Ishikawa (cell line): Measurements from ENCODE around the gene FANCE.

ENCODE experiments used
- CEBPB ChIP-seq: IDR thresholded peaks from 2 replicates; pipeline ENCODE4 v1.6.1; 2012
- CREB1 ChIP-seq: IDR thresholded peaks from 2 replicates; pipeline ENCODE4 v1.6.1; 2012; ENCODE audit warnings: low read depth
- EGR1 ChIP-seq: IDR thresholded peaks from 2 replicates; pipeline ENCODE4 v1.6.1; 2012
- EP300 ChIP-seq: IDR thresholded peaks from 2 replicates; pipeline ENCODE4 v1.6.1; 2012; ENCODE audit warnings: borderline replicate concordance
- FOXM1 ChIP-seq: IDR thresholded peaks from 2 replicates; pipeline ENCODE4 v1.6.1; 2012; ENCODE audit warnings: low read depth, borderline replicate concordance
- RAD21 ChIP-seq: IDR thresholded peaks from 2 replicates; pipeline ENCODE4 v1.6.1; 2012; ENCODE audit warnings: low read depth
- TAF1 ChIP-seq: IDR thresholded peaks from 2 replicates; pipeline ENCODE4 v1.6.1; 2012; ENCODE audit warnings: low read depth, mild to moderate bottlenecking
- TCF12 ChIP-seq: IDR thresholded peaks from 2 replicates; pipeline ENCODE4 v1.6.1; 2012; ENCODE audit warnings: low read depth
- TEAD4 ChIP-seq: IDR thresholded peaks from 2 replicates; pipeline ENCODE4 v1.6.1; 2012
- USF1 ChIP-seq: IDR thresholded peaks from 2 replicates; pipeline ENCODE4 v1.6.1; 2012
- YY1 ChIP-seq: IDR thresholded peaks from 2 replicates; pipeline ENCODE4 v1.6.1; 2012; ENCODE audit warnings: low read depth
- ZBTB7A ChIP-seq: IDR thresholded peaks from 2 replicates; pipeline ENCODE4 v1.6.1; 2012; ENCODE audit warnings: low read depth
- TF ChIP-seq, protein P1 (sequence below): IDR thresholded peaks from 2 replicates; pipeline ENCODE4 v1.6.1; 2012; ENCODE audit warnings: low read depth, mild to moderate bottlenecking
- TF ChIP-seq, protein P2 (sequence below): IDR thresholded peaks from 2 replicates; pipeline ENCODE4 v1.6.1; 2012

DNA sequence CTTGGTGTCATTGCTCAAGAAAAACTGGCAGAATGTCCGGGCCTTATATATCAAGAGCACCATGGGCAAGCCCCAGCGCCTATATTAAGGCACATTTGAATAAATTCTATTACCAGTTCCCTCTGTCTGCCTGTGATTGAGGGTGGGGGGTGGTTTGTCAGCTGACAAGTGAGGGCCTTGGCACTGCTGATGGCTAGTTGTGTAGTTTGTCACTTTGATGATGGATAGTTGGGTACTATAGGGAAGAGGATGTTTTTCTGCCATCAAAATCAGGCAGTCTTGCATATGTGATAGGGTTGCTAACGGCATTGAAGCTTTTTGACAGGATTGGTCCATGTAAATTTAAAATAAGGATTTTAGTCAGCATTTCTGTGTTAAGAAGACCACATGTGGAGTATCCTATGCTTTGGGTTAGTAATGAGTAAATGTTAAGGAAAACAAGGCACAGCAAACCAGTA lies 18.6 kb downstream of the FANCE start:
- TF ChIP-seq USF1 (no peak), CEBPB (no peak), RAD21 (no peak), YY1 (no peak), ZBTB7A (no peak), TCF12 (no peak), EP300 (no peak), TAF1 (no peak), CREB1 (no peak), EGR1 (no peak), TEAD4 (no peak), FOXM1 (no peak)
- TF ChIP-seq, protein P1, sequence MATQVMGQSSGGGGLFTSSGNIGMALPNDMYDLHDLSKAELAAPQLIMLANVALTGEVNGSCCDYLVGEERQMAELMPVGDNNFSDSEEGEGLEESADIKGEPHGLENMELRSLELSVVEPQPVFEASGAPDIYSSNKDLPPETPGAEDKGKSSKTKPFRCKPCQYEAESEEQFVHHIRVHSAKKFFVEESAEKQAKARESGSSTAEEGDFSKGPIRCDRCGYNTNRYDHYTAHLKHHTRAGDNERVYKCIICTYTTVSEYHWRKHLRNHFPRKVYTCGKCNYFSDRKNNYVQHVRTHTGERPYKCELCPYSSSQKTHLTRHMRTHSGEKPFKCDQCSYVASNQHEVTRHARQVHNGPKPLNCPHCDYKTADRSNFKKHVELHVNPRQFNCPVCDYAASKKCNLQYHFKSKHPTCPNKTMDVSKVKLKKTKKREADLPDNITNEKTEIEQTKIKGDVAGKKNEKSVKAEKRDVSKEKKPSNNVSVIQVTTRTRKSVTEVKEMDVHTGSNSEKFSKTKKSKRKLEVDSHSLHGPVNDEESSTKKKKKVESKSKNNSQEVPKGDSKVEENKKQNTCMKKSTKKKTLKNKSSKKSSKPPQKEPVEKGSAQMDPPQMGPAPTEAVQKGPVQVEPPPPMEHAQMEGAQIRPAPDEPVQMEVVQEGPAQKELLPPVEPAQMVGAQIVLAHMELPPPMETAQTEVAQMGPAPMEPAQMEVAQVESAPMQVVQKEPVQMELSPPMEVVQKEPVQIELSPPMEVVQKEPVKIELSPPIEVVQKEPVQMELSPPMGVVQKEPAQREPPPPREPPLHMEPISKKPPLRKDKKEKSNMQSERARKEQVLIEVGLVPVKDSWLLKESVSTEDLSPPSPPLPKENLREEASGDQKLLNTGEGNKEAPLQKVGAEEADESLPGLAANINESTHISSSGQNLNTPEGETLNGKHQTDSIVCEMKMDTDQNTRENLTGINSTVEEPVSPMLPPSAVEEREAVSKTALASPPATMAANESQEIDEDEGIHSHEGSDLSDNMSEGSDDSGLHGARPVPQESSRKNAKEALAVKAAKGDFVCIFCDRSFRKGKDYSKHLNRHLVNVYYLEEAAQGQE = no peak
- TF ChIP-seq, protein P2, sequence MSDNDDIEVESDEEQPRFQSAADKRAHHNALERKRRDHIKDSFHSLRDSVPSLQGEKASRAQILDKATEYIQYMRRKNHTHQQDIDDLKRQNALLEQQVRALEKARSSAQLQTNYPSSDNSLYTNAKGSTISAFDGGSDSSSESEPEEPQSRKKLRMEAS = no peak
